HEK293T (cell line): ENCODE results near the gene SPAG6.

Experiments used
- CTCF ChIA-PET: fragments of 350-600 bp; formaldehyde crosslinking; extraction: SDS; loops from one replicate; lab custom pipeline; 2021; ENCODE audit warnings: antibody characterized with exemption, inconsistent platforms; lab: Yijun Ruan, JAX
- POLR2A ChIA-PET: fragments of 350-600 bp; formaldehyde crosslinking; extraction: SDS; loops from one replicate; lab custom pipeline; 2020; ENCODE audit warnings: antibody characterized with exemption, inconsistent platforms; lab: Yijun Ruan, JAX
- DNase-seq: peaks from one replicate; pipeline ENCODE4 v3.0.0; 2012; ENCODE audit warnings: mixed read lengths; ENCODE audit errors: extremely low spot score
- ARNT ChIP-seq: fragments of 450-650 bp; IDR thresholded peaks from 2 replicates; pipeline ENCODE4 v1.6.1; 2017; ENCODE audit warnings: mild to moderate bottlenecking
- BHLHE40 ChIP-seq: fragments of 450-650 bp; IDR thresholded peaks from 2 replicates; pipeline ENCODE4 v1.6.1; 2016; ENCODE audit warnings: mild to moderate bottlenecking, moderate library complexity, borderline replicate concordance
- CTBP1 ChIP-seq: fragments of 450-650 bp; IDR thresholded peaks from 2 replicates; pipeline ENCODE4 v1.6.1; 2016; ENCODE audit warnings: borderline replicate concordance
- ELF4 ChIP-seq: fragments of 450-650 bp; IDR thresholded peaks from 2 replicates; pipeline ENCODE4 v1.6.1; 2017; ENCODE audit warnings: antibody characterized with exemption
- FOXA1 ChIP-seq: fragments of 450-650 bp; IDR thresholded peaks from 2 replicates; pipeline ENCODE4 v1.6.1; 2016; ENCODE audit warnings: mild to moderate bottlenecking
- FOXK2 ChIP-seq: fragments of 450-650 bp; IDR thresholded peaks from 2 replicates; pipeline ENCODE4 v1.6.1; 2016; ENCODE audit warnings: mild to moderate bottlenecking
- FOXM1 ChIP-seq: fragments of 450-650 bp; IDR thresholded peaks from 2 replicates; pipeline ENCODE4 v1.6.1; 2017; ENCODE audit warnings: mild to moderate bottlenecking, borderline replicate concordance
- HDGF ChIP-seq: fragments of 450-650 bp; IDR thresholded peaks from 2 replicates; pipeline ENCODE4 v1.6.1; 2017; ENCODE audit warnings: antibody characterized with exemption, borderline replicate concordance
- L3MBTL2 ChIP-seq: fragments of 450-650 bp; conservative IDR thresholded peaks from 2 replicates; pipeline ENCODE4 v1.6.1; 2016; ENCODE audit warnings: mild to moderate bottlenecking
- LEF1 ChIP-seq: fragments of 450-650 bp; IDR thresholded peaks from 2 replicates; pipeline ENCODE4 v1.6.1; 2017; ENCODE audit warnings: mild to moderate bottlenecking, borderline replicate concordance
- NFRKB ChIP-seq: fragments of 450-650 bp; IDR thresholded peaks from 2 replicates; pipeline ENCODE4 v1.6.1; 2016; ENCODE audit warnings: mild to moderate bottlenecking, moderate library complexity
- SP1 ChIP-seq: fragments of 450-650 bp; IDR thresholded peaks from 2 replicates; pipeline ENCODE4 v1.6.1; 2017
- SUZ12 ChIP-seq: fragments of 450-650 bp; IDR thresholded peaks from 2 replicates; pipeline ENCODE4 v1.6.1; 2016; ENCODE audit warnings: mild to moderate bottlenecking
- TARDBP ChIP-seq: fragments of 450-650 bp; IDR thresholded peaks from 2 replicates; pipeline ENCODE4 v1.6.1; 2016
- ZNF384 ChIP-seq: fragments of 450-650 bp; IDR thresholded peaks from 2 replicates; pipeline ENCODE4 v1.6.1; 2016
- TF ChIP-seq, protein P1 (sequence below): fragments of 450-650 bp; IDR thresholded peaks from 2 replicates; pipeline ENCODE4 v1.6.1; 2016

SPAG6 gene

GRCh38 chr10:22437620-22438588 lies 92.6 kb downstream of the SPAG6 start:
- POLR2A ChIA-PET = interaction anchor here (0.9 to 6.7 kb wide), 26 partner anchors 8 to 432 kb away, joined by 3 to 44 read pairs (median 6); partner anchors contain the start of genes BMI1 and COMMD3

DNA sequence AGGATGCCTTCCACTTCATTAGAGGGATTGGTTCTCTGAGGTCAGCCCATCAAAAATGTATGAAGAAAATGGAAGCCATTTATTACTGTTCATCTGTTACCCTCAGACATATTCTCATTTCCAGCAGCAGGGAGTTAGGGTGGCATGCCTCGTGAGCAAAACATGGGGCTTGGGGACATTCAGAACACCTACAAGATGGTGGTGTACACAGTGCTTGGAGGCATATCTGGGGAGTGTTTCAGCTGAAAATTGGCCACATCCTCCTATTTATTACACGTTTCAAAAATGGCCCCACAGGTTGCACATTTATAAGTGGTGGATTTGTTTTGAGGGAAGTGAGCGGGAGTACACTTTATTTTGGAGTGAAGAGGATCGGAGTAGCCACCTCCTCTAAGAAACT lies 93.4 kb downstream of the SPAG6 start:
- ChIA-PET POLR2A (interaction anchor here (1.0 to 6.7 kb wide), 13 partner anchors 9 to 433 kb away, joined by 3 to 44 read pairs (median 4); partner anchors contain the start of gene BMI1), CTCF (interaction anchor here (0.9 kb wide), 1 partner anchor 9 kb away, joined by 4 read pairs; no protein-coding TSS in a partner anchor)
- no peak for TF ChIP-seq ARNT
- no peak for TF ChIP-seq FOXM1
- TF ChIP-seq HDGF = no peak
- TF ChIP-seq TARDBP = no peak
- TF ChIP-seq FOXK2 = no peak
- no peak for TF ChIP-seq CTBP1
- no peak for TF ChIP-seq NFRKB
- TF ChIP-seq SUZ12 = no peak
- no peak for TF ChIP-seq BHLHE40
- no peak for TF ChIP-seq ZNF384
- no peak for TF ChIP-seq L3MBTL2
- no peak for TF ChIP-seq LEF1
- TF ChIP-seq FOXA1 = no peak
- TF ChIP-seq SP1 = no peak
- TF ChIP-seq, protein P1, sequence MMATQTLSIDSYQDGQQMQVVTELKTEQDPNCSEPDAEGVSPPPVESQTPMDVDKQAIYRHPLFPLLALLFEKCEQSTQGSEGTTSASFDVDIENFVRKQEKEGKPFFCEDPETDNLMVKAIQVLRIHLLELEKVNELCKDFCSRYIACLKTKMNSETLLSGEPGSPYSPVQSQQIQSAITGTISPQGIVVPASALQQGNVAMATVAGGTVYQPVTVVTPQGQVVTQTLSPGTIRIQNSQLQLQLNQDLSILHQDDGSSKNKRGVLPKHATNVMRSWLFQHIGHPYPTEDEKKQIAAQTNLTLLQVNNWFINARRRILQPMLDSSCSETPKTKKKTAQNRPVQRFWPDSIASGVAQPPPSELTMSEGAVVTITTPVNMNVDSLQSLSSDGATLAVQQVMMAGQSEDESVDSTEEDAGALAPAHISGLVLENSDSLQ = no peak
- no peak for TF ChIP-seq ELF4
- DNase-seq = no peak

More at GRCh38 chr10:22437620-22438588, 92.6 kb downstream of the SPAG6 start:
- peak; percentile 35 for DNase-seq
- TF ChIP-seq L3MBTL2 = peak; percentile 31; the same call in 1 of the 2 replicates
- TF ChIP-seq CTBP1 = no peak
- CTCF ChIA-PET = interaction anchor here (0.7 to 0.9 kb wide), 2 partner anchors 10 to 33 kb away, joined by 3 to 4 read pairs; no protein-coding TSS in a partner anchor

- TF ChIP-seq BHLHE40 = no peak
- ChIA-PET CTCF (no interaction called here), POLR2A (no interaction called here)
- DNase-seq = no peak
Observed at GRCh38 chr10:22442063-22442462, 96.8 kb downstream of the SPAG6 start.

- DNase-seq = no peak
- CTCF ChIA-PET = no interaction called here
- TF ChIP-seq FOXM1 (no peak), ZNF384 (no peak), FOXK2 (no peak), SP1 (no peak)
- POLR2A ChIA-PET = no interaction called here
Observed at GRCh38 chr10:22442468-22442867, 97.2 kb downstream of the SPAG6 start.

DNA sequence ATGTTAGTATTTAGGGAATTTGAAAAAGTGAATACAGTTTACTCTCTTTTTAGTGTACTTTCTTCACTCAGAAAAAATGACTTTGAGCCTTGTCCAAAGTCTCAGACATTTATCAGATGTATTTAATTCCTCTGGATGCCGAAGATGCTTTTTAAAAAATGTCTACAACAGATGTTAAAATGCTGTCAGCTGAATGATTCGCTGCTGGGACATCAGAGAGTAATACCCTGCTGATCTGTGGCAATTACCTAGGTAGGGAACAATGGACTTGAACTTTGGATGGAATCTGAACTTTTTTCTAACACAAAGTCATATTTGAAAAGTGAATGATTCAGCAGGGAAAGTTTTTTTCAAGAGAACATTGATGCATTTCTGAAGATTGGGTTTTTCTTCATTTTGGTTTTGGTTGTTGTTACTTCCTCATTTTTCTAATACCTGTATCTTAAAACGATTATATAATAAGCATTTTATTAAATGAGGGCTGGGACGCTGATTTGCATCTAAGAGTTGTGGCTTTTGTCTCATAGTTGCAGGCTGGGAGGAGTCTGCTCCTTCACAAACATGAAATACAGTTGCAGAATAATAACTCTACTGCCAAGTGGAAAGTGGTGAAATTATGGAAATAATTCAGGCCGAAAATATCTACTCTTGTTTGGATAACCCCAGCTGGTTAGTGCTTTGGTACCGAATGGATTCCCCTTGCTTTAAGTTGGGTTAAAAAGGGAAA lies 98.0 kb downstream of the SPAG6 start:
- TF ChIP-seq TARDBP (no peak), FOXA1 (no peak), FOXM1 (no peak), BHLHE40 (no peak), HDGF (no peak), SP1 (no peak), SUZ12 (no peak), NFRKB (no peak), ZNF384 (no peak), ARNT (no peak), LEF1 (no peak), L3MBTL2 (no peak), CTBP1 (no peak)
- TF ChIP-seq, protein P1 = no peak
- POLR2A ChIA-PET = no interaction called here
- CTCF ChIA-PET = no interaction called here
- DNase-seq = no peak

- TF ChIP-seq, protein P1 = peak; percentile 47; the same call in 1 of the 2 replicates
- TF ChIP-seq FOXA1 = no peak
- no peak for TF ChIP-seq ARNT
- DNase-seq = no peak
- CTCF ChIA-PET = no interaction called here
- POLR2A ChIA-PET = interaction anchor here (1.3 kb wide), 1 partner anchor 38 kb away, joined by 3 read pairs; no protein-coding TSS in a partner anchor
Observed at GRCh38 chr10:22444219-22444788, 99.0 kb downstream of the SPAG6 start.
